ENCODE results near the gene DUS2. TPM values are rescaled to one million over a fixed set of nuclear protein-coding genes. Genes with fewer than 3 reads are reported as not detected.
"Not testable (repeated sequence)": the region's sequence is repeated elsewhere in the genome, so short reads cannot be mapped to it uniquely, and the experiment has no call there.

Gene DUS2
- total RNA-seq, 1 donor from 2014 or later, result 14.8 TPM

DNA sequence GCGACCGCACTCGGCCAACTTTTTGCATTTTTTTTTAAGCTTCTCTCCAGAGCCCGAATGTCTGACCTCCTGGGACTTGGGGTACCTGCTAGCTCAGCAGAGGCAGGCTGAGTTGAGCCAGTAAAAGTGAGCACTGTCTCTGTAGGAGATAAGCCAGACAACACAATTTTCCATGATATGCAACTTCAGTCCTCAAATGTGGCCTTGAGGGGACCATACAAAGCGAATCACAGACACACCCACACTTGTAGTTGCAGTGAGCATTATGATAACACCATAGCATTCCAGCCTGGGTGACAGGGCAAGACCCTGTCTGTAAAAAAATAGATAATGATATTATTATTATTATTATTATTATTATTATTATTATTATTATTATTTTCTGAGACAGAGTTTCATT lies 26.4 kb upstream of the DUS2 start:
- TF ChIP-seq, protein P1, sequence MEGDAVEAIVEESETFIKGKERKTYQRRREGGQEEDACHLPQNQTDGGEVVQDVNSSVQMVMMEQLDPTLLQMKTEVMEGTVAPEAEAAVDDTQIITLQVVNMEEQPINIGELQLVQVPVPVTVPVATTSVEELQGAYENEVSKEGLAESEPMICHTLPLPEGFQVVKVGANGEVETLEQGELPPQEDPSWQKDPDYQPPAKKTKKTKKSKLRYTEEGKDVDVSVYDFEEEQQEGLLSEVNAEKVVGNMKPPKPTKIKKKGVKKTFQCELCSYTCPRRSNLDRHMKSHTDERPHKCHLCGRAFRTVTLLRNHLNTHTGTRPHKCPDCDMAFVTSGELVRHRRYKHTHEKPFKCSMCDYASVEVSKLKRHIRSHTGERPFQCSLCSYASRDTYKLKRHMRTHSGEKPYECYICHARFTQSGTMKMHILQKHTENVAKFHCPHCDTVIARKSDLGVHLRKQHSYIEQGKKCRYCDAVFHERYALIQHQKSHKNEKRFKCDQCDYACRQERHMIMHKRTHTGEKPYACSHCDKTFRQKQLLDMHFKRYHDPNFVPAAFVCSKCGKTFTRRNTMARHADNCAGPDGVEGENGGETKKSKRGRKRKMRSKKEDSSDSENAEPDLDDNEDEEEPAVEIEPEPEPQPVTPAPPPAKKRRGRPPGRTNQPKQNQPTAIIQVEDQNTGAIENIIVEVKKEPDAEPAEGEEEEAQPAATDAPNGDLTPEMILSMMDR (IDR thresholded peaks at IDR 0.05; ENCODE audit: insufficient read depth, low read length, poor library complexity, severe bottlenecking), result no peak
- peaks cover 3% of the 10 kb centered on the region for H3K27me3 ChIP-seq (ENCODE audit: control insufficient read depth, insufficient read depth, low read length)
- H3K4me3 ChIP-seq (ENCODE audit: low read depth, low read length), result no peak overlapping the region
- DNase-seq (ENCODE audit: low read depth), result no peak
- H3K36me3 ChIP-seq (ENCODE audit: control insufficient read depth, insufficient read depth, low read length), result no peaks in the 10 kb centered on the region

DNA sequence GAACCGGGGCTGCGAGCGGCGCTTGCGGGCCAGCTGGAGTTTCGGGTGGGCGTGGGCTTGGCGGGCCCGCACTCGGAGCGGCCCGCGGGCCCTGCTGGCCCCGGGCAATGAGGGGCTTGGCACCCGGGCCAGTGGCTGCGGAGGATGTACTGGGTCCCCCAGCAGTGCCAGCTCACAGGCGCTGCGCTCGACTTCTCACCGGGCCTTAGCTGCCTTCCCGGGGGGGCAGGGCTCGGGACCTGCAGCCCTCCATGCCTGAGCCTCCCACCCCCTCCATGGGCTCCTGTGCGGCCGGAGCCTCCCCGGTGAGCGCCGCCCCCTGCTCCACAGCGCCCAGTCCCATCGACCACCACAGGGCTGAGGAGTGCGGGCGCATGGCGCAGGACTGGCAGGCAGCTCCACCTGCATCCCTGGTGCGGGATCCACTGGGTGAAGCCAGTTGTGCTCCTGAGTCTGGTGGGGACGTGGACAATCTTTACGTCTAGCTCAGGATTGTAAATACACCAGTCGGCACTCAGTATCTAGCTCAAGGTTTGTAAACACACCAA lies 24.8 kb upstream of the DUS2 start:
- DNase-seq (ENCODE audit: low read depth); H3K36me3 ChIP-seq (ENCODE audit: control insufficient read depth, insufficient read depth, low read length): not testable (repeated sequence)

DNA sequence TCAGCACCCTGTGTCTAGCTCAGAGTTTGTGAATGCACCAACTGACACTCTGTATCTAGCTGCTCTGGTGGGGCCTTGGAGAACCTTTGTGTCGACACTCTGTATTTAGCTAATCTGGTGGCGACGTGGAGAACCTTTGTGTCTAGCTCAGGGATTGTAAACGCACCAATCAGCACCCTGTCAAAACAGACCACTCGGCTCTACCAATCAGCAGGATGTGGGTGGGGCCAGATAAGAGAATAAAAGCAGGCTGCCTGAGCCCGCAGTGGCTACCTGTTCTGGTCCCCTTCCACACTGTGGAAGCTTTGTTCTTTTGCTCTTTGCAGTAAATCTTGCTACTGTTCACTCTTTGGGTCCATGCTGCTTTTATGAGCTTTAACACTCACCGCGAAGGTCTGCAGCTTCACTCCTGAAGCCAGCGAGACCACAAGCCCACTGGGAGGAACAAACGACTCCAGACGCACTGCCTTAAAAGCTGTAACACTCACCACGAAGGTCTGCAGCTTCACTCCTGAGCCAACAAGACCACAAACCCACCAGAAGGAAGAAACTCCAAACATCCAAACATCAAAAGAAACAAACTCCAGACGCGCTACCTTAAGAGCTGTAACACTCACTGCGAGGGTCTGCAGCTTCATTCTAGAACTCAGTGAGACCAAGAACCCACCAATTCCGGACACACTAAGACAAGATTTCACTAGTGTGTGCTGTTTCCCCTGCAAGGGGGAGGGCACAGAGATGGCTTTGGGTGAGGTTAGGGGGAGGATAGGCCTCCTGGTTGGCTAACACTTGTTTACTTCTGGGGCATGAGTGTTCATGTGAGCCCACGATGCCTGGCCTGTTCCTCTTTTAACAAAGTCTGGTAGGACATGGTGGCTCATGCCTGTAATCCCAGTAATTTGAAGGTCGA lies 24.1 kb upstream of the DUS2 start, which contains the start of gene DPEP2:
TSS of gene DPEP2 (minus strand) at position 706 of the 910 bp plus-strand sequence. CDS start 6,272 bp downstream, outside the sequence.
- H3K4me3 ChIP-seq (ENCODE audit: low read depth, low read length); H3K36me3 ChIP-seq (ENCODE audit: control insufficient read depth, insufficient read depth, low read length); DNase-seq (ENCODE audit: low read depth); H3K27me3 ChIP-seq (ENCODE audit: control insufficient read depth, insufficient read depth, low read length): not testable (repeated sequence)

More for the DNA sequence above, 24.8 kb upstream of the DUS2 start:
- not testable (repeated sequence) for H3K4me3 ChIP-seq (ENCODE audit: low read depth, low read length); H3K27me3 ChIP-seq (ENCODE audit: control insufficient read depth, insufficient read depth, low read length)

DNA sequence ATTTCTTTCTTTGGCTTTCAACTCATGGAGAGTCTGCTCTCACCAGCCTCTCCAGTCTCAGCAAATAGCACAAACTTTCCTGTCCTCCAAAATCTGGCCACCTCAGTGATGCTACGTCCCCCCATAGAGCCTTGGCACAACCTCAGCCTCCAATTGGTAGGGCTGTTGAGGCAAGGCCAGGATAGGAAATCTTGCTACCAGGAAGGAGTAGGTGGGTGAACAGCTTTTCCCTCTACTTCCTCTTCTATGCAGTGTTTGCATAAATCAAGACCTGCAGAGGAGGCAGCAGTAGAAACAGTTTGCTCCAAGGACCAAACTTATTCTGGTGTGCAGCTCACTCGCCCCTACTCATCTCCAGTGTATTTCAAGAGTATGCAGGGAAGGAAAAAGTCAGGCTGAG lies 23.1 kb upstream of the DUS2 start:
- Histone ChIP-seq H3K27me3 (ENCODE audit: control insufficient read depth, insufficient read depth, low read length) (no peaks in the 10 kb centered on the region), H3K4me3 (ENCODE audit: low read depth, low read length) (no peak overlapping the region), H3K36me3 (ENCODE audit: control insufficient read depth, insufficient read depth, low read length) (no peaks in the 10 kb centered on the region)
- DNase-seq (ENCODE audit: low read depth), result no peak
- TF ChIP-seq, protein P1 (IDR thresholded peaks at IDR 0.05; ENCODE audit: insufficient read depth, low read length, poor library complexity, severe bottlenecking), result no peak

DNA sequence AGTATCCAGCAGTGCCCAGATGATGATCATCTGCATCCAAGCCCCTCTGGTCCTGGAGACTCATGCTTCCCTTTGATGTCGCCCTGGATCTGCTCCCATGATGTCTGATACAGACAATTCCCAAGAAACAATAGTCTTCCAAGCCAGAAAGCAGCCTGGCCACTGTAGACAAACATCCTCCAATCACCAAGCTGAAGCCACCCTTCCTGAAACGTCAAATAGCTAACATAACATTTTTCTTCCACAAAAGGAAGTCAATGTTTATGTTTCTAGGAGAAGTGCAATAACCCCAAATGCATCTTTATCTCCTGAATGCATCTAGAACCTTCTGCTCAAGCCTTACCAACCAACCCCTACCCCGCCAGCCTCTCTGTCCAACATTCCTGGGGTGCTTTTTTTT lies 22.6 kb upstream of the DUS2 start:
- no peaks in the 10 kb centered on the region for H3K36me3 ChIP-seq (ENCODE audit: control insufficient read depth, insufficient read depth, low read length)
- no peak overlapping the region for H3K4me3 ChIP-seq (ENCODE audit: low read depth, low read length)
- DNase-seq (ENCODE audit: low read depth), result no peak
- TF ChIP-seq, protein P1 (IDR thresholded peaks at IDR 0.05; ENCODE audit: insufficient read depth, low read length, poor library complexity, severe bottlenecking), result no peak
- no peaks in the 10 kb centered on the region for H3K27me3 ChIP-seq (ENCODE audit: control insufficient read depth, insufficient read depth, low read length)

DNA sequence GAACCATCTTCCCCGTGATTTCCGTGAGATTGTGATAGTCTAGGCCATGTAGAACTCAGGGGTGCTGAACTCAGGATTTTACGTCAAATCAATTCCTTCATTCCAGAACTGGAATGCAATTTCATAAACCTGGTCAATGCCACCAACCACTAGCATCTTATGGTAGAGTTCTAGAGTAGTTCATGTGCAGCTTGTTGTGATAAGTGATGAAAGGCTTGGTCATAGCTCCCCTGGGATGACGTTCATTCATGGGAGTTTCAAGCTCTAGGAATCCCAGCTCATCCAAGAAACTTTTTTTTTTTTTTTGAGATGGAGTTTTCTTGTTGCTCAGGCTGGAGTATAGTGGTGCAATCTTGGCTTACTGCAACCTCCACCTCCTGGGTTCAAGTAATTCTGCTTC lies 20.1 kb upstream of the DUS2 start:
- no peaks in the 10 kb centered on the region for H3K36me3 ChIP-seq (ENCODE audit: control insufficient read depth, insufficient read depth, low read length)
- TF ChIP-seq, protein P1 (IDR thresholded peaks at IDR 0.05; ENCODE audit: insufficient read depth, low read length, poor library complexity, severe bottlenecking), result no peak

More for the DNA sequence above, 20.1 kb upstream of the DUS2 start:
- no peaks in the 10 kb centered on the region for H3K27me3 ChIP-seq (ENCODE audit: control insufficient read depth, insufficient read depth, low read length)
- DNase-seq (ENCODE audit: low read depth), result no peak
- H3K4me3 ChIP-seq (ENCODE audit: low read depth, low read length), result no peak overlapping the region

Measured in kidney epithelial cell (primary cell).